Activated naive CD8-positive, alpha-beta T cell treated with anti-CD3 and anti-CD28 coated beads, Interleukin-2, amount 10 ng/mL, durations not matched to agents 7 days and 5 days (primary cell): ENCODE data around the gene CMSS1. TPM values are rescaled to one million over a fixed set of nuclear protein-coding genes. Genes with fewer than 3 reads are reported as not detected.

ENCODE experiments used
- ATAC-seq: fragments of 150-1000 bp; cut with Tn5 transposase; one replicate; pipeline ENCODE4 v1.10.0; 2021; ENCODE audit warnings: low read depth, moderate library complexity
- POLR2A ChIA-PET: fragments of 350-600 bp; sonication (Branson Sonifier 250); formaldehyde crosslinking; loops from one replicate; lab custom pipeline; 2021; ENCODE audit warnings: antibody characterized with exemption; lab: Charles Lee
- DNase-seq: peaks from one replicate; pipeline ENCODE4 v3.0.0; 2021
- H3K27ac Mint-ChIP-seq: one replicate; pipeline ENCODE4 v1.8.0; 2022; ENCODE audit warnings: mild to moderate bottlenecking, mixed read lengths
- H3K27me3 Mint-ChIP-seq: one replicate; pipeline ENCODE4 v1.8.0; 2022; ENCODE audit warnings: mild to moderate bottlenecking, moderate library complexity, mixed read lengths
- H3K36me3 Mint-ChIP-seq: one replicate; pipeline ENCODE4 v1.8.0; 2021; ENCODE audit warnings: mild to moderate bottlenecking, mixed read lengths
- H3K4me1 Mint-ChIP-seq: one replicate; pipeline ENCODE4 v1.8.0; 2021; ENCODE audit warnings: mixed read lengths
- H3K4me3 Mint-ChIP-seq: one replicate; pipeline ENCODE4 v1.8.0; 2022; ENCODE audit warnings: mild to moderate bottlenecking, moderate library complexity, mixed read lengths
- H3K9me3 Mint-ChIP-seq: one replicate; pipeline ENCODE4 v1.8.0; 2021; ENCODE audit warnings: mixed read lengths
- total RNA-seq, 2 experiments: library from RNA; stranded (reverse); gene quantifications; one replicate each; pipeline ENCODE4 v1.2.3, GENCODE V29; 2021

The CMSS1 gene
- total RNA-seq, 2 experiments from 2014 or later = 24.2 to 31.8 TPM

- H3K4me3 Mint-ChIP-seq = no peak overlapping the region
- POLR2A ChIA-PET = no interaction called here
- H3K36me3 Mint-ChIP-seq = peaks cover 52% of the 10 kb centered on the region
- DNase-seq (no peak), ATAC-seq (no peak)
- peaks cover 3% of the 10 kb centered on the region for H3K9me3 Mint-ChIP-seq
- peaks cover 46% of the 10 kb centered on the region for H3K4me1 Mint-ChIP-seq
- H3K27me3 Mint-ChIP-seq = no peaks in the 10 kb centered on the region
- no peak overlapping the region for H3K27ac Mint-ChIP-seq
Observed at GRCh38 chr3:100100425-100100824, 282.8 kb downstream of the CMSS1 start.

- peak overlapping the region; percentile 49 for H3K27ac Mint-ChIP-seq
- H3K4me3 Mint-ChIP-seq = no peak overlapping the region
- ATAC-seq = no peak
- no peak for DNase-seq
- peaks cover 44% of the 10 kb centered on the region for H3K4me1 Mint-ChIP-seq
- H3K27me3 Mint-ChIP-seq = no peaks in the 10 kb centered on the region
- peaks cover 52% of the 10 kb centered on the region for H3K36me3 Mint-ChIP-seq
- peaks cover 7% of the 10 kb centered on the region for H3K9me3 Mint-ChIP-seq
- POLR2A ChIA-PET = interaction anchor here (1.2 kb wide), 1 partner anchor 27 kb away, joined by 3 read pairs; no protein-coding TSS in a partner anchor
Observed at GRCh38 chr3:100102757-100103156, 285.1 kb downstream of the CMSS1 start.

- peak; percentile 35 for ATAC-seq
Observed at GRCh38 chr3:100103558-100104441, 286.1 kb downstream of the CMSS1 start.

GRCh38 chr3:100104442-100104798 lies 286.8 kb downstream of the CMSS1 start:
- DNase-seq (no peak), ATAC-seq (no peak)
- Mint-ChIP-seq H3K27ac (peak overlapping the region; percentile 88), H3K4me1 (peaks cover 51% of the 10 kb centered on the region), H3K36me3 (peaks cover 60% of the 10 kb centered on the region), H3K4me3 (no peak overlapping the region), H3K27me3 (no peaks in the 10 kb centered on the region), H3K9me3 (peaks cover 7% of the 10 kb centered on the region)
- POLR2A ChIA-PET = interaction anchor here (2.5 kb wide), 1 partner anchor 31 kb away, joined by 9 read pairs; no protein-coding TSS in a partner anchor

More at GRCh38 chr3:100103558-100104441, 286.1 kb downstream of the CMSS1 start:
- no peak for DNase-seq
- Mint-ChIP-seq H3K27me3 (no peaks in the 10 kb centered on the region), H3K9me3 (peaks cover 7% of the 10 kb centered on the region), H3K4me1 (peaks cover 49% of the 10 kb centered on the region), H3K27ac (peak overlapping the region; percentile 62), H3K4me3 (no peak overlapping the region), H3K36me3 (peaks cover 56% of the 10 kb centered on the region)
- POLR2A ChIA-PET = interaction anchor here (1.2 to 2.5 kb wide), 2 partner anchors 28 to 30 kb away, joined by 3 to 9 read pairs; no protein-coding TSS in a partner anchor

- Mint-ChIP-seq H3K4me3 (peak overlapping the region; percentile 46), H3K36me3 (peaks cover 61% of the 10 kb centered on the region), H3K27me3 (no peaks in the 10 kb centered on the region), H3K9me3 (peaks cover 7% of the 10 kb centered on the region), H3K27ac (peak overlapping the region; percentile 88), H3K4me1 (peaks cover 48% of the 10 kb centered on the region)
- POLR2A ChIA-PET = interaction anchor here (0.6 to 2.5 kb wide), 4 partner anchors 10 to 33 kb away, joined by 3 to 9 read pairs (median 6); no protein-coding TSS in a partner anchor
- ATAC-seq (no peak), DNase-seq (no peak)
Observed at GRCh38 chr3:100104817-100105413, 287.3 kb downstream of the CMSS1 start.

- DNase-seq (no peak), ATAC-seq (peak; percentile 69)
- Mint-ChIP-seq H3K27me3 (no peaks in the 10 kb centered on the region), H3K4me3 (peak overlapping the region; percentile 46), H3K27ac (peak overlapping the region; percentile 88), H3K36me3 (peaks cover 60% of the 10 kb centered on the region), H3K9me3 (peaks cover 7% of the 10 kb centered on the region), H3K4me1 (peaks cover 46% of the 10 kb centered on the region)
- POLR2A ChIA-PET = interaction anchor here (0.6 to 2.5 kb wide), 4 partner anchors 11 to 33 kb away, joined by 3 to 9 read pairs (median 6); no protein-coding TSS in a partner anchor
Observed at GRCh38 chr3:100105501-100105900, 287.8 kb downstream of the CMSS1 start.

GRCh38 chr3:100106094-100106493 lies 288.4 kb downstream of the CMSS1 start:
- H3K4me3 Mint-ChIP-seq = no peak overlapping the region
- ATAC-seq (peak; percentile 15), DNase-seq (no peak)
- H3K9me3 Mint-ChIP-seq = peaks cover 7% of the 10 kb centered on the region
- peak overlapping the region; percentile 88 for H3K27ac Mint-ChIP-seq
- H3K4me1 Mint-ChIP-seq = peaks cover 45% of the 10 kb centered on the region
- H3K36me3 Mint-ChIP-seq = peaks cover 57% of the 10 kb centered on the region
- no peaks in the 10 kb centered on the region for H3K27me3 Mint-ChIP-seq
- POLR2A ChIA-PET = interaction anchor here (1.0 to 1.1 kb wide), 2 partner anchors 15 to 34 kb away, joined by 3 to 5 read pairs; no protein-coding TSS in a partner anchor

- H3K9me3 Mint-ChIP-seq = peaks cover 5% of the 10 kb centered on the region
- no peaks in the 10 kb centered on the region for H3K27me3 Mint-ChIP-seq
- H3K27ac Mint-ChIP-seq = peak overlapping the region; percentile 88
- H3K4me3 Mint-ChIP-seq = no peak overlapping the region
- POLR2A ChIA-PET = interaction anchor here (0.6 kb wide), 1 partner anchor 104 kb away, joined by 3 read pairs; no protein-coding TSS in a partner anchor
- ATAC-seq (peak; percentile 27), DNase-seq (no peak)
- peaks cover 56% of the 10 kb centered on the region for H3K36me3 Mint-ChIP-seq
- peaks cover 45% of the 10 kb centered on the region for H3K4me1 Mint-ChIP-seq
Observed at GRCh38 chr3:100106531-100107141, 289.0 kb downstream of the CMSS1 start.

GRCh38 chr3:100107221-100107814 lies 289.7 kb downstream of the CMSS1 start:
- no peak overlapping the region for H3K27ac Mint-ChIP-seq

GRCh38 chr3:100108464-100109079 lies 290.9 kb downstream of the CMSS1 start:
- Mint-ChIP-seq H3K36me3 (peaks cover 49% of the 10 kb centered on the region), H3K4me3 (no peak overlapping the region), H3K27ac (no peak overlapping the region), H3K9me3 (peaks cover 6% of the 10 kb centered on the region), H3K4me1 (peaks cover 41% of the 10 kb centered on the region), H3K27me3 (no peaks in the 10 kb centered on the region)
- DNase-seq (no peak), ATAC-seq (no peak)
- POLR2A ChIA-PET = no interaction called here

More at GRCh38 chr3:100107221-100107814, 289.7 kb downstream of the CMSS1 start:
- H3K4me3 Mint-ChIP-seq = no peak overlapping the region
- ATAC-seq = no peak
- peaks cover 45% of the 10 kb centered on the region for H3K4me1 Mint-ChIP-seq
- peaks cover 54% of the 10 kb centered on the region for H3K36me3 Mint-ChIP-seq
- H3K27me3 Mint-ChIP-seq = no peaks in the 10 kb centered on the region
- POLR2A ChIA-PET = no interaction called here
- H3K9me3 Mint-ChIP-seq = peaks cover 5% of the 10 kb centered on the region
- DNase-seq = no peak

- POLR2A ChIA-PET = interaction anchor here (0.8 to 1.2 kb wide), 2 partner anchors 15 to 123 kb away, joined by 3 to 4 read pairs; no protein-coding TSS in a partner anchor
- H3K36me3 Mint-ChIP-seq = peaks cover 42% of the 10 kb centered on the region
- DNase-seq (no peak), ATAC-seq (no peak)
- no peaks in the 10 kb centered on the region for H3K27me3 Mint-ChIP-seq
- no peak overlapping the region for H3K4me3 Mint-ChIP-seq
- no peak overlapping the region for H3K27ac Mint-ChIP-seq
- H3K9me3 Mint-ChIP-seq = peaks cover 6% of the 10 kb centered on the region
- peaks cover 29% of the 10 kb centered on the region for H3K4me1 Mint-ChIP-seq
Observed at GRCh38 chr3:100110162-100110561, 292.5 kb downstream of the CMSS1 start.

GRCh38 chr3:100111728-100112127 lies 294.1 kb downstream of the CMSS1 start:
- POLR2A ChIA-PET = no interaction called here
- Mint-ChIP-seq H3K4me3 (no peak overlapping the region), H3K4me1 (peaks cover 14% of the 10 kb centered on the region), H3K27me3 (no peaks in the 10 kb centered on the region), H3K36me3 (peaks cover 32% of the 10 kb centered on the region), H3K9me3 (peaks cover 3% of the 10 kb centered on the region), H3K27ac (no peak overlapping the region)
- no peak for ATAC-seq
- DNase-seq = no peak
